AG09309 (cell line): Measurements from ENCODE around the gene GLCCI1.

Source experiments
- DNase-seq: peaks from one replicate; pipeline ENCODE4 v3.0.0-alpha.2; 2010; ENCODE audit warnings: low read depth
- H3K4me3 ChIP-seq: 2 replicates; pipeline ENCODE4 v1.5.1; 2011; ENCODE audit warnings: mild to moderate bottlenecking, low read depth, low read length, moderate library complexity; ENCODE audit not compliant: control insufficient read depth
- TF ChIP-seq, protein P1 (sequence below): IDR thresholded peaks from 2 replicates; pipeline ENCODE4 v1.5.1; 2011; ENCODE audit warnings: mild to moderate bottlenecking, low read depth, low read length, inconsistent platforms; ENCODE audit not compliant: insufficient read depth, control insufficient read depth; ENCODE audit errors: missing control alignments

Gene GLCCI1

DNA sequence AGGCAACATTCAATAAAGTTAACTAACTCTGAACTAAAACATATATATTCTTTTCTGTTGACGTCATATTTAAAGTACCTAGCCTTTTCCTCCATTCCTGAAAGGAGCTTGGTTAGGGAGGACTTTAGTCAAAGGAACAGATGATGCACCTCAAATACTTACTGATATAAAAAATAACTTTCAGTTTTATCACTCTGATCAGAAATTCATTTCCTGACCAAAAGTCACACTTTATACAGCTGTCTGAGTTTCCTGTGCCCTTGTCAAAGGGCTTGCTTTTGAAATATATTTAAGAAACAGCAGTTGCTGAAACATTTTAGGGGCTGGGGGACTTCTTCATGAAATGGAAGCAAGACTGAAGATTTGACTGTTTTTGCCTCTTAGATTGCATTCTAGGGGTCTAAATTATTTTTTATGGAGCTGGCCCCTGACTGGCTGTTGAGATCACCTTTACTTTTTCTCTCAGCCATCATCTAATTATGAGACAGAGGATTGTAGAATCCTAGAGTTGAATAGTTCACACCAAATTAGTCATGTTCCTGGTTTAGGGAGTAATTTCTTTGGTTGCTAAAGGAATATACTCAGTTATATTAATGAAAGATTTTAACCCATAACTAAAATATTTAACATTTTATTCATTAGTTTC lies 46.6 kb downstream of the GLCCI1 start:
- H3K4me3 ChIP-seq: no peak overlapping the region
- TF ChIP-seq, protein P1, sequence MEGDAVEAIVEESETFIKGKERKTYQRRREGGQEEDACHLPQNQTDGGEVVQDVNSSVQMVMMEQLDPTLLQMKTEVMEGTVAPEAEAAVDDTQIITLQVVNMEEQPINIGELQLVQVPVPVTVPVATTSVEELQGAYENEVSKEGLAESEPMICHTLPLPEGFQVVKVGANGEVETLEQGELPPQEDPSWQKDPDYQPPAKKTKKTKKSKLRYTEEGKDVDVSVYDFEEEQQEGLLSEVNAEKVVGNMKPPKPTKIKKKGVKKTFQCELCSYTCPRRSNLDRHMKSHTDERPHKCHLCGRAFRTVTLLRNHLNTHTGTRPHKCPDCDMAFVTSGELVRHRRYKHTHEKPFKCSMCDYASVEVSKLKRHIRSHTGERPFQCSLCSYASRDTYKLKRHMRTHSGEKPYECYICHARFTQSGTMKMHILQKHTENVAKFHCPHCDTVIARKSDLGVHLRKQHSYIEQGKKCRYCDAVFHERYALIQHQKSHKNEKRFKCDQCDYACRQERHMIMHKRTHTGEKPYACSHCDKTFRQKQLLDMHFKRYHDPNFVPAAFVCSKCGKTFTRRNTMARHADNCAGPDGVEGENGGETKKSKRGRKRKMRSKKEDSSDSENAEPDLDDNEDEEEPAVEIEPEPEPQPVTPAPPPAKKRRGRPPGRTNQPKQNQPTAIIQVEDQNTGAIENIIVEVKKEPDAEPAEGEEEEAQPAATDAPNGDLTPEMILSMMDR: no peak
- DNase-seq: no peak

DNA sequence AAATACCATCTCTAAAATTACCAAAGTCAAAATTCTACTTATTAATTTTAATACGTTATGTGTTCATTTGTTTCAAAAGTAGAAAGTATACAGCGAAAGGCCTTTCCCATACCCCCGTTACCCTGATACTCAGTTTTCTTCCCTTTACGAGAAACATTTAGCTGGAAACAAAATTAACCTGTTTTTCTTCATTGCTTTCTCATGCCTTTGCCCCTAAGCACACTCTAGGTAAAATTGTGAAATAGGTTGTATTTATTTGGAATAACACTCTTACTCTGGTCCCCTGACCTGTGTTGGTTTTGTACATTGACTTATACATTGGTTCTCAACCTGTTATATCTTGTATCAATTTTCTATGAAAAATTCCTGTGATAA lies 47.1 kb downstream of the GLCCI1 start:
- DNase-seq: no peak
- H3K4me3 ChIP-seq: no peak overlapping the region
- TF ChIP-seq, protein P1: no peak

DNA sequence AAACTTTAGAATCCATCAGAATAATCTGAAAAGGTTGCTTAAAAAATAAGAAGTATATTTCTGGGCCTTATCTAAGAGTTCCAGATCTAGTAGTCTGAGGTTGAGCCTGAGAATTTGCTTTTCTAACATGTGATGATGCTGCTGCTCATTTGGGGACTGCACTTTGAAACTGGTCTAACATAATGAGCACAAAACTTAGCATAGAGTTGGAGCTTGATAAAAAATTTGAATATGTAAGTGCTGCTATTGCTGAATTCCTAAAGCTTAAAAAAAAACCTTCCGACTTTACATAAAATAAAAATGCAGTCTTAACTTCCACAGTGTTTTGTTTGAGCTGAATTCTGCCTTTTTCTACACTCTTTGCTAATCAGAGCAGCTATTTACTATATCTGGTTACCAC lies 48.8 kb downstream of the GLCCI1 start:
- TF ChIP-seq, protein P1: no peak
- H3K4me3 ChIP-seq: no peak overlapping the region

DNA sequence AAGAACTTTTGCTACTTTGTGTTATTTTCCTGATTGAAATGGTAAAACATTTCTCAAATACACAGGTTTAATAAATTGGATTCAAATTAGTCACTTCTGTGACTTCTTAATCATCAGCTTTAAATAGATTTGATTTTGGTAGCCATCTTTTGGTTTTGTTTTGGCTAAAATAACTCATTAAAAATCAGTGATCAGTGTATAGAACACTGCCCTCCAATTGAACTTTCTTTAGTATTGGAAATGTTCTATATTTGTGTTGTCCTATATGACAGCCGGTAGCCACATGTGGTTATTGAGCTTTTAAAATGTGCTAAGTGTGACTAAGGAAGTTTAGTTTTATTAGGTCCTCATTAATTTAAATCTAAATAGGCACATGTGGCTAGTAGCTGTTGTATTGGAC lies 50.4 kb downstream of the GLCCI1 start:
- TF ChIP-seq, protein P1: no peak
- no peak overlapping the region for H3K4me3 ChIP-seq
- no peak for DNase-seq

More for the DNA sequence above, 48.8 kb downstream of the GLCCI1 start:
- no peak for DNase-seq

DNA sequence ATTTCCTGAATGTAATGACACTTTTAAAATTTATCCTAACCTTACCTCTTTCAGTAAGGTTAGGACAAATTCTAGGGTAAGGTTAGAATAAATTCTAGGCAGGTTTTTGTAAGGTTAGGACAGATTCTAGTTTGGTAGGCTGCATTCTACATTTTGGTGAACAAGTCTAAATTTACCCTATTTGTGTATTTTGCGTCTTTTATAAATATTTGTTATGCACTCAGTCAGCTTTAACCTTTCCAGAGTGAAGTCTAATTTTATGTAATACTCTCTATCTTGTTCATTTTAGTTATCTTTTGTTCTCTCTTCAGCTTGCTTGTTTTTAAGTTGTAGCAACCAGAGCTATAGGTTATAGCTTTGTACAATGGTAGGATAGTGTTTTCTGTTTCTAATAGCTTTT lies 54.0 kb downstream of the GLCCI1 start:
- TF ChIP-seq, protein P1: no peak
- H3K4me3 ChIP-seq: no peak overlapping the region
- no peak for DNase-seq

DNA sequence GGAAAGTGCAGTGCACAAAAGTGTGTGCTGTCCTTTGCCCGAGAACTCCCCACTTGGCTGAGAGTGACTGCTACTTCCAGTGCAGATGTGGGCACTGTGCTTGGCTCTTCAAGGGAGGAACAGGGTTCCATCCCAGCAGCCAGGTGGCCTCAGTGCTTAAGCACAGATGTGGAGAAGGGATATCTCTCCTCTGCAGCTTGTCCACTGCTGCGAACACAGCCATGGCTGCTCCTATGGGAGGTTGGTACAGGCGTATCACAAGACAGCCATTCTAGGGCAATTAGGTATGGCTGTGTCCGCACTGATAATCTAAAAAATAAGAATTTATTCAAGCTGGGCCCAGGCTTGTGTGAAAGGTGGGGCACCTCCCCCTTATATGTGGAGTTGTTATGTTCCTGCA lies 66.6 kb downstream of the GLCCI1 start:
- DNase-seq: no peak

More for the DNA sequence above, 66.6 kb downstream of the GLCCI1 start:
- TF ChIP-seq, protein P1: no peak
- H3K4me3 ChIP-seq: no peak overlapping the region
